DMS153 (cell line): ENCODE results near the gene VAX1.
"Not testable (repeated sequence)": the region's sequence is repeated elsewhere in the genome, so short reads cannot be mapped to it uniquely, and the experiment has no call there.

Experiments used
- DNase-seq: peaks from one replicate; lab custom pipeline; 2025; lab: John Stamatoyannopoulos, UW

The VAX1 gene, protein sequence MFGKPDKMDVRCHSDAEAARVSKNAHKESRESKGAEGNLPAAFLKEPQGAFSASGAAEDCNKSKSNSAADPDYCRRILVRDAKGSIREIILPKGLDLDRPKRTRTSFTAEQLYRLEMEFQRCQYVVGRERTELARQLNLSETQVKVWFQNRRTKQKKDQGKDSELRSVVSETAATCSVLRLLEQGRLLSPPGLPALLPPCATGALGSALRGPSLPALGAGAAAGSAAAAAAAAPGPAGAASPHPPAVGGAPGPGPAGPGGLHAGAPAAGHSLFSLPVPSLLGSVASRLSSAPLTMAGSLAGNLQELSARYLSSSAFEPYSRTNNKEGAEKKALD

GRCh38 chr10:117137911-117138642 lies at the start of gene VAX1:
TSS of gene VAX1 (minus strand) at chr10:117138270. CDS start at chr10:117138056, 214 bp downstream.
- no peak for DNase-seq

GRCh38 chr10:117186832-117187615 lies 49.0 kb upstream of the VAX1 start:
- DNase-seq, result no peak

DNA sequence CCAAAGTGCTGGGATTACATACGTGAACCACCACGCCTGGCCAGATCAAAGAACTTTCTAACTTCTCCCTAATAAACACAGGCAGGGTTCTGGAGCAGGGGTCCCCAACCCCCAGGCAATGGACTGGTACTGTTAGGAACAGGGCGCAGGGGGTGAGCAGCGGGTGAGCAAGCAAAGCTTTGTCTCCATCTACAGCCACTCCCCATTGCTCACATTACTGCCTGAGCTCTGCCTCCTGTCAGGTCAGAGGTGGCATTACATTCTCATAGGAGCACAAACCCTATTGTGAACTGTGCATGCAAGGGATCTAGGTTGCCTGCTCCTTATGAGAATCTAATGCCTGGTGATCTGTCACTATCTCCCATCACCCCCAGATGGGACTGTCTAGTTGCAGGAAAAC lies 47.7 kb upstream of the VAX1 start:
- DNase-seq, result not testable (repeated sequence)

DNA sequence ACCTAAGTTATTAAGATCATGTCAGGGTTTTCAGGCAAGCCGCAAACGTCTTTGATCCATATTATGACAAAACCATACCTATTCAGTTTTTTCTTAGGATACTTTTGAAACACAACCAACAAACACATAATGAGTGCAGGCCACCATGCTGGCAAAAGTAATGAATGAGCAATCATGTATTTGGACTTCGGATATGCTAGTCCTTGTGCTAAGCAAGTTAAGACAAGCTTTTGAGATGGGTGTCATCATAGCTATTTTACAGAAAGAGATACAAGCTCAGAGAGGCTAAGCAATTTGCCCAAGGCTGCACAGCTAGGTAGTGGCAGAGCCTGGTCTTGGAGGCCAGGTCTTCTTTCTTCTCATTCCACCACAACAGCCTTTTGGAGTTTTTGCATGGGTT lies 46.8 kb upstream of the VAX1 start:
- no peak for DNase-seq

DNA sequence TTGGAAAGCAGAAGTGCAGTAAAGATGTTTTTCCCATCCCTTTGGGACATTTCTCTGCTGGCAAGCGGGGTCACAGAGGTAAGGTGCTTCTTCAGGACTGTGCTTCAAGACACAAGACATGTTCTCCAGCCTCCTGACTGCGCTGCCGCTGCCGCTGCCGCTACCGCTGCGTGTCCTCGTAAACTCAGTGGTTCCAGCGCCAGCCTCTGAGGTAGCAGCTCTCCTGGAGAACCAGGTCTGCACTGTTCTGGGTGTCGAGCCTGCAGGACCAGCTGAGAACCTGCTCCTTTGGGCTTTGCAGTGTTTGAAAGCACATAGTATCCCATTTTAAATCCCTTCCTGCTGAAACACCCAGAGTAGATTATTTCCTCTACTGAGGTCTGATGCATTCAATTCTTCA lies 46.2 kb upstream of the VAX1 start:
- no peak for DNase-seq

DNA sequence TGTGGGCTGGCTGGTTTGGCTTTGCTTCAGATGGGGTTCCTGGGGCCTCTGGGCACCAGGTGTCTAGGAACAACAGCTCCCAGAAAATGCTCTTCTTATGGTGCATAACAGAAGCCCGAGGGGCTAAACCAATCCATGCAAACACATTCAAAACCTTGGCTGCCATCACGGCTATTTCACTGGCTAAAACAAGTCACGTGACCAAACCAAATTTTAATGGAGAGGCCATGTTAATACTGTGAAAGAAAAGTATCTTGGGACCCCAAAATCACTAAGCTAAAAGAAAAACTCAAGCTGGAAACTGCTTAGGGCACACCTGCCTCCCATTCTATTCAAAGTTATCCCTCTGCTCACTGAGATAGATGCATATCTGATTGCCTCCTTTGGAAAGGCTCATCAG lies 40.1 kb upstream of the VAX1 start:
- DNase-seq, result no peak

GRCh38 chr10:117175901-117176534 lies 37.9 kb upstream of the VAX1 start:
- no peak for DNase-seq

- DNase-seq, result no peak
Observed at GRCh38 chr10:117175215-117175900, 37.3 kb upstream of the VAX1 start.

- peak; percentile 51 for DNase-seq
Observed at GRCh38 chr10:117174439-117175214, 36.6 kb upstream of the VAX1 start.

DNA sequence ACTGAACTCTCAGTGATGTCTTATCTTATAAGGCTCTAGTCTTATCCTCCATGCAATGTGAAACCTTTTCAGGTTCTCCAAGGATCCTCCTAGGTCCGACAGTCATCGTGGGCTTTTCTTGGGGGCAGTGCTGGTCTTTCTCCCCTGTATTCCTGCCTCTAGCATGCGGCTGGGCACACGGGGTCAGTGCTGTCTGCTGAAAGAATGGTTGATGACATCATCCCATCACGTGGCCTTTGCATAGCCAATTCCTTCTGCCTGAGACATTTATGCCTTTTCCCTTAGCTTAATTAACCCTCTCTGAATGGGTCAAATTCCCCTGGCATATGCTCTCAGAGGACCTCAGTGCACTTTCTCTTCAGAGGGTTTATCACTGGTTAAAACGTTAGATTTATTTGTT lies 32.2 kb upstream of the VAX1 start:
- no peak for DNase-seq

GRCh38 chr10:117169480-117169879 lies 31.4 kb upstream of the VAX1 start:
- DNase-seq, result no peak

GRCh38 chr10:117168729-117169128 lies 30.7 kb upstream of the VAX1 start:
- DNase-seq, result no peak

GRCh38 chr10:117167789-117168674 lies 30.0 kb upstream of the VAX1 start:
- no peak for DNase-seq

- no peak for DNase-seq
Observed at GRCh38 chr10:117167346-117167788, 29.3 kb upstream of the VAX1 start.

GRCh38 chr10:117166418-117167345 lies 28.6 kb upstream of the VAX1 start:
- no peak for DNase-seq

DNA sequence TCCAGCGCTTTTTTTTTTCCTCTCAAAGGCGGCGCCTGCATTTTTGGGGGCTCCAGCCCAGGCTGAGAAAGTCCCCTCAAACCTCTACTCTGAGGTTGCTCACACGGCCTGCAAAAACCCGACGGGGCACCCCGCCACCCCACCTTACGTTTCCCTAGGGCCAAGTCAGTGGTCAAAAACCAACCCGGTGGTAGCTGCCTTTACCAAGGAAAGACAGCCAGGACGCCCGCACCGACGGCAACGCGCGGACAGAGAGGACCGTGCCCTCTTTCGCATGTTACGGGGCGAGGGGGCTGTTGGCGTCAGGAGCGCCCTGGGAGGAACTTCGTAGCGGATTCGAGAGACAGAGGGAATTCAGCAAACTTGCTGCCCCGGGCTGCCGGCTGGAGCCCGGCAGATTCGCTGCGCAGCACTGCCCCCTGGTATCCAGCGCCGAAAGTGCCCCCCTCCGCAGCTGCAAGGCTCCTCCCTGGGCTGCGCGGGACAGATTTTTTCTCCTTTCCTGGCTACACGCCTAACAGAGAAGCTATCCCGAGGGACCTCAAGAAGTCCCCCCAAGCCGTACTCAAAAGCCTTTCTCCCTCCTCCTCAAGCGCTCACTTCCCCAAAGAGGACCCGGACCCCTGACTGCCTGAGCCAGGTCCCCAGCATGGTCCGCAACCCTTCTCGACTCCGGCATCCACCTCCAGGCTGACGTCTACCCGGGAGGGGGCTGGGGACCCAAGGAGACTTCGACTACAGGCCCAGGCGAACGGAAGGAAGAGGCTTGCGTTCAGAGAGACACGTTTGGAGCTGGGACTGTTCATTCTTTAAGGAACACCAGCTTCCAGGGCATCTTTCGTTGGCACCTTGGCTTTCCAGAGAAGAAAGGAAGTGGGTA lies 27.7 kb upstream of the VAX1 start:
- DNase-seq, result peak; percentile 30
